ENCODE measurements around the gene RALGAPA2.

DNA sequence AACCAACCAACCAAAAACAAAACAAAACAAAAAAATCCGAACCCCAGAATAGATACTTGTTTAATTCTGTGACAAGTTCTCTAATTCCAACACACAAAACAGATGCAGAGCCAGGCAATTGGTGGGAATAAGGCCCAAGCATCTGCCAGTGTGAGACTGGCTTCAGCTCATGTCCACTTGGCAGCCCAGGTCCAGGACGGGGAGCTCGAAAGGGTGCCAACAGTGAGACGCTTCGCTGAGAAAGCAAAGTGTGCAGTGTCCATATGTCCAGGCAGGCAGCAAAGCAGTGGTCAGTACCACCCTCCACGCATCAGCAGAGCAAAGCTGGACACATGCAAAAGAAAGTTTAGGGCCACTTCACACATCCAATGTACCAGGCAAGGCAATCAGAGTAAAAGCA, 102.9 kb downstream of the RALGAPA2 start:
- TF ChIP-seq, protein P1, sequence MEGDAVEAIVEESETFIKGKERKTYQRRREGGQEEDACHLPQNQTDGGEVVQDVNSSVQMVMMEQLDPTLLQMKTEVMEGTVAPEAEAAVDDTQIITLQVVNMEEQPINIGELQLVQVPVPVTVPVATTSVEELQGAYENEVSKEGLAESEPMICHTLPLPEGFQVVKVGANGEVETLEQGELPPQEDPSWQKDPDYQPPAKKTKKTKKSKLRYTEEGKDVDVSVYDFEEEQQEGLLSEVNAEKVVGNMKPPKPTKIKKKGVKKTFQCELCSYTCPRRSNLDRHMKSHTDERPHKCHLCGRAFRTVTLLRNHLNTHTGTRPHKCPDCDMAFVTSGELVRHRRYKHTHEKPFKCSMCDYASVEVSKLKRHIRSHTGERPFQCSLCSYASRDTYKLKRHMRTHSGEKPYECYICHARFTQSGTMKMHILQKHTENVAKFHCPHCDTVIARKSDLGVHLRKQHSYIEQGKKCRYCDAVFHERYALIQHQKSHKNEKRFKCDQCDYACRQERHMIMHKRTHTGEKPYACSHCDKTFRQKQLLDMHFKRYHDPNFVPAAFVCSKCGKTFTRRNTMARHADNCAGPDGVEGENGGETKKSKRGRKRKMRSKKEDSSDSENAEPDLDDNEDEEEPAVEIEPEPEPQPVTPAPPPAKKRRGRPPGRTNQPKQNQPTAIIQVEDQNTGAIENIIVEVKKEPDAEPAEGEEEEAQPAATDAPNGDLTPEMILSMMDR (IDR thresholded peaks at IDR 0.05) = no peak
- TF ChIP-seq POLR2A (IDR thresholded peaks at IDR 0.05) (no peak), POLR2AphosphoS5 (IDR thresholded peaks at IDR 0.05) (no peak)
